ENCODE measurements around the gene PPIE.
A peak's percentile ranks its signal among the peaks of the same experiment; 100 is the strongest.

PPIE gene

DNA sequence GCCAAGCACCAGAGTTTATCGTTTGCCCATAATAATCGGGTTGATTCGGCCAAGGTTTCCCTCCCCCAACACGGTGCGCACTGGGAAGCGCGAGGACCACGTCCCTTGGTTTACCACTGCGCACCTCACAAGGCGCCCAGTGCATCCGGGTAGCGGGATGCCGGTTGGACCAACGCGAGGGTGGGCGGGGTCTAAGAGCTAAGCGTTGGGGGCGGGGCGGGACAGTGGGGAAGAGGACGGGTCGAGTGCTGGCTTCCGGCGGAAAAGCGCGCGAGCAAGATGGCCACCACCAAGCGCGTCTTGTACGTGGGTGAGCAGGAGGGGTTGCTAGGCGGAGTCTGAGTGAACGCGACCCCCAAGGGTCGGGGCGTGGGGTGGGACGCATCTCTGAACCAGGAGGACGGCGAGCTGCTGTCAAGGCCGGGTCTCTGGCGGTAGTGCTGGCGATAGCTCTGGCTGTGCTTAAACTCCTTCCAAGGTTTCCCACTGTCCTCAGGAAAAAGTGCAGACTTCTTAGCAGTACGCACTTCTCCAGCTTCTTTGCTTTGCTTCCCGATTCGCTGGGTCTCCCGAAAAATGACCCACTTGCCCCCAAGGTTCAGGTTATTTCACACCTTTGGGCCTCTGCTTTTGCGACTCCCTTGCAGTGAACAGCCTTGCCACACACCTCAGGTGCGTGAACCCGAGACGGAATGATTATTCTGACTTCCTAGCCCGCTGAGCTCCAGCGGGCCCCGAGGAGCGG, at the start of gene PPIE:
TSS of gene PPIE (plus strand) at position 261 of the 745 bp plus-strand sequence. CDS start at position 280, 19 bp downstream.
- TF ChIP-seq, protein P1, sequence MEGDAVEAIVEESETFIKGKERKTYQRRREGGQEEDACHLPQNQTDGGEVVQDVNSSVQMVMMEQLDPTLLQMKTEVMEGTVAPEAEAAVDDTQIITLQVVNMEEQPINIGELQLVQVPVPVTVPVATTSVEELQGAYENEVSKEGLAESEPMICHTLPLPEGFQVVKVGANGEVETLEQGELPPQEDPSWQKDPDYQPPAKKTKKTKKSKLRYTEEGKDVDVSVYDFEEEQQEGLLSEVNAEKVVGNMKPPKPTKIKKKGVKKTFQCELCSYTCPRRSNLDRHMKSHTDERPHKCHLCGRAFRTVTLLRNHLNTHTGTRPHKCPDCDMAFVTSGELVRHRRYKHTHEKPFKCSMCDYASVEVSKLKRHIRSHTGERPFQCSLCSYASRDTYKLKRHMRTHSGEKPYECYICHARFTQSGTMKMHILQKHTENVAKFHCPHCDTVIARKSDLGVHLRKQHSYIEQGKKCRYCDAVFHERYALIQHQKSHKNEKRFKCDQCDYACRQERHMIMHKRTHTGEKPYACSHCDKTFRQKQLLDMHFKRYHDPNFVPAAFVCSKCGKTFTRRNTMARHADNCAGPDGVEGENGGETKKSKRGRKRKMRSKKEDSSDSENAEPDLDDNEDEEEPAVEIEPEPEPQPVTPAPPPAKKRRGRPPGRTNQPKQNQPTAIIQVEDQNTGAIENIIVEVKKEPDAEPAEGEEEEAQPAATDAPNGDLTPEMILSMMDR (IDR thresholded peaks at IDR 0.05; ENCODE audit: extremely low read depth, missing control alignments), result no peak
- DNase-seq (ENCODE audit: low spot score), result peak; percentile 90

GRCh38 chr1:39689214-39689613, 49.5 kb upstream of the PPIE start:
- TF ChIP-seq, protein P1 (IDR thresholded peaks at IDR 0.05; ENCODE audit: extremely low read depth, missing control alignments), result no peak
- no peak for DNase-seq (ENCODE audit: low spot score)

- peak; percentile 15 for DNase-seq (ENCODE audit: low spot score)
- TF ChIP-seq, protein P1 (IDR thresholded peaks at IDR 0.05; ENCODE audit: extremely low read depth, missing control alignments), result no peak
Measured at GRCh38 chr1:39689635-39690034, 49.0 kb upstream of the PPIE start.

- TF ChIP-seq, protein P1 (IDR thresholded peaks at IDR 0.05; ENCODE audit: extremely low read depth, missing control alignments), result no peak
- DNase-seq (ENCODE audit: low spot score), result no peak
Measured at GRCh38 chr1:39690225-39690624, 48.5 kb upstream of the PPIE start.

DNA sequence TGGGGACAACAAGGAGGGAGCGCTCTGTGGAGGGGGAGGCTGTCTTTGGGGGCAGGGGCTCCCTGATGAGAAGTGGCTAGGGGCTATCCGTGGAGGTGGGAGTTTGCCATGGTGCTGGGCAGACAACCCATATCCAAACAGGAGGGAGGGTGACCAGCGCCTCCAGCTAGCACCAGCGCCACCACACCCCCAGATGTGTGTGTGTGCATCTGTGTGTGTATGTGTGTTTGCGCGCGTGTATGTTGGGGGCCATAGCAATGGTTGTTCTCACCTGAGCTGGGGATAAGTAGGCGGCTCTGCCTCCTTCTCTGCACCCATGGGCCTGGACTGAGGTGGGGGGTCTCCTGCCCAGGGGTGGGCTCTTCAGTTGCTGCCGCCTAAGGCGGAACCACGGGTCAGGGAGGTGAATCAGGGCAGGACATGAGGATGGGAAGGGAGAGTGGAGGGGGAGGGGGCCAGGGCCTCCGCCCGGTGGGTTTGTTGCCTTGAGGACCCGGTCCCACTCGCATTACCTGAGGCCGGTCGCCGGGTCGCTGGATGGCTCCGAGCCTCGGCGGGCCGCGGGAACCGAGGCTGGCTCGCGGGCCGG, 47.8 kb upstream of the PPIE start:
- no peak for DNase-seq (ENCODE audit: low spot score)
- TF ChIP-seq, protein P1 (IDR thresholded peaks at IDR 0.05; ENCODE audit: extremely low read depth, missing control alignments), result no peak

- TF ChIP-seq, protein P1 (IDR thresholded peaks at IDR 0.05; ENCODE audit: extremely low read depth, missing control alignments), result no peak
- DNase-seq (ENCODE audit: low spot score), result peak; percentile 85
Measured at GRCh38 chr1:39691383-39692151, 47.1 kb upstream of the PPIE start, which contains the start of gene HPCAL4. HPCAL4 (minus strand) TSS chr1:39691433; CDS start chr1:39684603, 6,830 bp downstream.

Data from GM20000 (cell line).